DMS 273 treated with DMSO at 0.1 percent for 48 hours (cell line): ENCODE results near the gene PRIM2.
"Not testable (repeated sequence)": the region's sequence is repeated elsewhere in the genome, so short reads cannot be mapped to it uniquely, and the experiment has no call there.

Experiments used
- DNase-seq: peaks from one replicate; lab custom pipeline; 2025; lab: John Stamatoyannopoulos, UW

Gene PRIM2

DNA sequence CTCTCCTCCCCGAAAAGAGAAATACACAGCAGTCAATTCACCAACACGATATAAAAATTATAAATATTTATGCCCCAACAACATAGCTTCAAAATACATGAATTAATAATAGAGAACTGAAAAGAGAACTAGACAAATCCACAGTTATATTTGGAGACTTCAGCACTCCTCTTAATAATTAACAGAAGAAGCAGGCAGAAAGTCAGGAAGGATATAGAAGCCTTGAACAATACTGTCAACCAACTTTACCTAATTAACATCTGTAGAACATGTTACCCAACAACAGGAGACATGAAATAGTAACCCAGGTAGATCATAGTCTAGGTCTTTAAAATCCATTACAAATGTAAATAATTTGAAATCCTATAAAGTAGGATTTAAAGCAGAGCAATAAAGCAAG lies 293.2 kb downstream of the PRIM2 start:
- not testable (repeated sequence) for DNase-seq

- DNase-seq: not testable (repeated sequence)
Measured at GRCh38 chr6:57618959-57619358, 301.5 kb downstream of the PRIM2 start.

GRCh38 chr6:57631773-57632172 lies 314.3 kb downstream of the PRIM2 start:
- DNase-seq: not testable (repeated sequence)

- not testable (repeated sequence) for DNase-seq
Measured at GRCh38 chr6:57658526-57658925, 341.1 kb downstream of the PRIM2 start.

- DNase-seq: not testable (repeated sequence)
Measured at GRCh38 chr6:57659794-57660193, 342.4 kb downstream of the PRIM2 start.

- not testable (repeated sequence) for DNase-seq
Measured at GRCh38 chr6:57660940-57661339, 343.5 kb downstream of the PRIM2 start.

GRCh38 chr6:57668108-57668507 lies 350.7 kb downstream of the PRIM2 start:
- DNase-seq: not testable (repeated sequence)

DNA sequence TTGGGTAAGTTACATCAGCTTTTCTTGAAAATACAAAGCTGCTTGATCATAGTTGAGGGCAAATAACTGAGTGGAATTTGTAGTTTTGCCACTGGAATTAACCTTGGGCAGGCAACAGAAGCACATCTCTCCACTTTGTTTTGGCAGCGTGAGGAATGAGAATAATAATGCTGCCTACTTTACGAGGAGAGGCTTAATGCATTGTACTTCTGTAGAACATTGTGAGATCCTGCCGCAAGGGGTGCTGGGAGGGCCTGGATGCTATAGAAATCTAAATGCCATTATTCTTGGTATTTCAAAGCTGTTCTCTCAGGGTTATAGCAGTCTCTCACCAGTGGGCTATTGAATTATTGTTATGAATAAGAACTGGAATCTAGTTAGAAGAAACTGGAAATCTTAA lies 353.8 kb downstream of the PRIM2 start:
- DNase-seq: not testable (repeated sequence)

- not testable (repeated sequence) for DNase-seq
Measured at GRCh38 chr6:57671937-57672627, 354.7 kb downstream of the PRIM2 start.

- DNase-seq: not testable (repeated sequence)
Measured at GRCh38 chr6:57673281-57673680, 355.9 kb downstream of the PRIM2 start.

GRCh38 chr6:57675386-57675785 lies 358.0 kb downstream of the PRIM2 start:
- not testable (repeated sequence) for DNase-seq

- not testable (repeated sequence) for DNase-seq
Measured at GRCh38 chr6:57696382-57696781, 379.0 kb downstream of the PRIM2 start.
